SK-N-MC (cell line): ENCODE measurements around the gene KCTD18.

Source experiments
- EZH2 ChIP-seq: fragments of 200-600 bp; sonication (generic); IDR thresholded peaks from one replicate; pipeline ENCODE4 v1.6.1; 2017; ENCODE audit warnings: antibody characterized with exemption
- FOXP2 ChIP-seq: optimal IDR thresholded peaks from 2 replicates; pipeline ENCODE3; 2011; ENCODE audit warnings: mild to moderate bottlenecking, moderate library complexity; ENCODE audit not compliant: insufficient read depth; ENCODE audit errors: extremely low read length, control extremely low read depth
- POLR2AphosphoS5 ChIP-seq: IDR thresholded peaks from 2 replicates; pipeline ENCODE4 v1.6.1; 2012; ENCODE audit warnings: mild to moderate bottlenecking, low read depth, low read length, borderline replicate concordance

DNA sequence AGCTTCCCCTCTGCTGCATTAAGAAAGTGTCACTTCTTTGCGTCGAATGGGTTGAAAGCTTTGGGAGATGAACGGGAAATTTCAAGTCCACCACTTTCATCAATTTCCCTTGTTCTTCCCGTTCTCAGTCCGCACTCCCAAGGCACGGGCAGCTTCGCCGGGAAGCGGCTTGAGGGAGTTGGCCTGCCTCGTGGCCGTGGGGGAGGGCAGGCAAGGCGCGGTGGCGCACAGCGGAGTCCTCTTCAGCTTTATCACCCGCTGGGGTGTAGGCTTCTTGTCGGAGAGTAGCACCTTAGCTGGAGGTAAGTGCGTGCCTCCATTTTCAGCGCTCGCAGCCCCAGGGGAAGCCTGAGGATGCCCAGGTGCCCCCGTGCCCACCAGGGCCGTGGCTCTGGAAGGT lies 19.9 kb downstream of the KCTD18 start:
- no peak for TF ChIP-seq EZH2
- TF ChIP-seq POLR2AphosphoS5: no peak
- no peak for TF ChIP-seq FOXP2
